GM19452 (cell line): ENCODE results near the gene TNP2.
A peak's percentile ranks its signal among the peaks of the same experiment; 100 is the strongest.

Experiments used
- ATAC-seq: cut with Tn5 transposase; IDR thresholded peaks from one replicate; pipeline ENCODE4 v1.9.1; 2021; ENCODE audit not compliant: unreplicated experiment

The TNP2 gene

GRCh38 chr16:11256661-11257130 is 12.4 kb downstream of the TNP2 start:
- no peak for ATAC-seq

- peak; percentile 57 for ATAC-seq
Observed at GRCh38 chr16:11255737-11256660, 13.1 kb downstream of the TNP2 start, which contains the start of gene SOCS1. TSS of gene SOCS1 (minus strand) at chr16:11256204. CDS start at chr16:11255478, 726 bp downstream.

GRCh38 chr16:11254913-11255736 is 14.0 kb downstream of the TNP2 start:
- ATAC-seq: peak; percentile 4

GRCh38 chr16:11253995-11254912 is 14.9 kb downstream of the TNP2 start:
- ATAC-seq: no peak

GRCh38 chr16:11253009-11253994 is 15.8 kb downstream of the TNP2 start:
- ATAC-seq: no peak

GRCh38 chr16:11252482-11252931 is 16.6 kb downstream of the TNP2 start:
- no peak for ATAC-seq

- no peak for ATAC-seq
Observed at GRCh38 chr16:11251525-11252481, 17.3 kb downstream of the TNP2 start.

- no peak for ATAC-seq
Observed at GRCh38 chr16:11250786-11251524, 18.2 kb downstream of the TNP2 start.

- ATAC-seq: no peak
Observed at GRCh38 chr16:11250091-11250785, 18.9 kb downstream of the TNP2 start.

GRCh38 chr16:11249233-11250061 is 19.7 kb downstream of the TNP2 start:
- ATAC-seq: no peak

GRCh38 chr16:11248133-11248532 is 21.0 kb downstream of the TNP2 start:
- no peak for ATAC-seq

GRCh38 chr16:11245988-11246387 is 23.1 kb downstream of the TNP2 start:
- no peak for ATAC-seq

GRCh38 chr16:11245222-11245737 is 23.8 kb downstream of the TNP2 start:
- no peak for ATAC-seq

GRCh38 chr16:11242658-11243057 is 26.5 kb downstream of the TNP2 start:
- no peak for ATAC-seq

- ATAC-seq: no peak
Observed at GRCh38 chr16:11241480-11242204, 27.5 kb downstream of the TNP2 start.
